HFF-Myc (cell line): ENCODE results near the gene RHBG.

ENCODE experiments used
- DNase-seq: peaks from one replicate; pipeline ENCODE4 v3.0.0-alpha.2; 2011; ENCODE audit warnings: low read depth; ENCODE audit errors: extremely low read depth
- H3K4me3 ChIP-seq: replicated peaks from 2 replicates; pipeline ENCODE4 v1.5.1; 2011; ENCODE audit warnings: low read depth, mild to moderate bottlenecking, control low read depth, low read length
- CTCF ChIP-seq: IDR thresholded peaks from 2 replicates; pipeline ENCODE4 v1.5.1; 2012; ENCODE audit warnings: mild to moderate bottlenecking, low read depth, low read length, control low read depth; ENCODE audit errors: missing control alignments

Gene RHBG

GRCh38 chr1:156412653-156413321 lies 43.8 kb downstream of the RHBG start:
- TF ChIP-seq CTCF, result no peak
- no peak overlapping the region for H3K4me3 ChIP-seq
- DNase-seq, result no peak

- no peak overlapping the region for H3K4me3 ChIP-seq
- no peak for TF ChIP-seq CTCF
- DNase-seq, result no peak
Measured at GRCh38 chr1:156413391-156414246, 44.6 kb downstream of the RHBG start.

GRCh38 chr1:156414461-156415064 lies 45.6 kb downstream of the RHBG start:
- DNase-seq, result no peak
- TF ChIP-seq CTCF, result no peak
- no peak overlapping the region for H3K4me3 ChIP-seq

GRCh38 chr1:156416993-156417392 lies 48.0 kb downstream of the RHBG start:
- no peak for TF ChIP-seq CTCF
- DNase-seq, result no peak
- H3K4me3 ChIP-seq, result no peak overlapping the region

DNA sequence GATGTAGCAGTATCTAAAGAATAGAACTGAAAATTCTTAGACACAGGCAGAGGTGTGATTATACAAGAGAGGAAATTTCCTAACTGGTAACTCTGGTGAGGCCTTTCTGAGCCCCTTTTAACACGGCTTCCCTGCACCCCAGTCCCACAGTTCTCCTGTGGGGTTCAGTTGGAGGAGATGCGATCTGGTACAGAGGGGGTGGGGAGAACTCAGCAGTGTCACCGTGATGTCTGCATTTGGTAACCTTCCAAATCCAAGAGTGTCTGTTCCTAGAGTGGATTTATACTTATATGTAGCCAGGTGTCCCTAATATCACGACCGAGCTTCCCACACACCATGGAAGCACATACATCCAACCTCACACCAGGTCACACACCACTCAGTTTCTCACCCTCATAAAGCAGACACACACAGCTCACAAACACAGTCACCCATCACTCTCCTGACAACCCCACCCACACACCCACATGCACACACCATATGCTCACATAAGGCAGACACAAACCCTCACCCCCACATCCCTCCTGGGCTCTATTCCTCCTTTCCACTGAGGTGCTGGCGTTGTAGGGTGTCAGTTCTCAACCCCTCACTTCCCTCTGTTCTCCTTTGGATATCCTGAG lies 48.5 kb downstream of the RHBG start:
- no peak for TF ChIP-seq CTCF
- no peak overlapping the region for H3K4me3 ChIP-seq
- no peak for DNase-seq

- DNase-seq, result no peak
- TF ChIP-seq CTCF, result no peak
- H3K4me3 ChIP-seq, result no peak overlapping the region
Measured at GRCh38 chr1:156418416-156419070, 49.5 kb downstream of the RHBG start.
